Testis (tissue), 2 donors: ENCODE measurements around the gene KLHDC8A.

Source experiments
- POLR2A ChIP-seq: fragments of 450-650 bp; IDR thresholded peaks from one replicate; pipeline ENCODE4 v1.6.1; 2017; ENCODE audit warnings: antibody characterized with exemption, mild to moderate bottlenecking, moderate library complexity
- TF ChIP-seq, protein P1 (sequence below), 3 experiments: fragments of 450-650 bp in 2 of 3; fragments of 200-600 bp in 1 of 3; sonication (generic) in 1 of 3; IDR thresholded peaks; one replicate each; pipeline ENCODE4 v1.5.1; 2016 to 2019; ENCODE audit warnings: antibody characterized with exemption in 3 of 3, mild to moderate bottlenecking in 2 of 3, moderate library complexity in 1 of 3

DNA sequence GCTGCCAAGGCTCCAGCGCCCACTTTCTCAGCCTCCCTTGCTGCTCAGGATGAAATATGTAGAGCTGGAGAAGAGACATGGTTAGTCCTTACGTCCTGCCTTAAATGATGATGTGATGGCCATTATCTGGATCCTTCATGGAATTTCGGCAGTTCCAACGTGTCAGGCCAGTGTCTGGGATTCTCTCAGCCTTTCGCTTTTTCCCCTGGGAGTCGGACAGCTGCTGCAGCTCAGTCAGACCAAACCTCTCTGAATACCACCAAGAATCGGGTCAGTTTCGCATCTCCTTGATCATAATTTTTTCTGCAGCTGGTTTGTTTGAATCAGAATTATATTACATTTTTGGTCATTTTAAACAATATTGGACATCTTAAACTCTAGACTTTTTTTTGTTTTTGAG, 22.3 kb upstream of the KLHDC8A start:
- TF ChIP-seq POLR2A, result no peak
- TF ChIP-seq, protein P1, sequence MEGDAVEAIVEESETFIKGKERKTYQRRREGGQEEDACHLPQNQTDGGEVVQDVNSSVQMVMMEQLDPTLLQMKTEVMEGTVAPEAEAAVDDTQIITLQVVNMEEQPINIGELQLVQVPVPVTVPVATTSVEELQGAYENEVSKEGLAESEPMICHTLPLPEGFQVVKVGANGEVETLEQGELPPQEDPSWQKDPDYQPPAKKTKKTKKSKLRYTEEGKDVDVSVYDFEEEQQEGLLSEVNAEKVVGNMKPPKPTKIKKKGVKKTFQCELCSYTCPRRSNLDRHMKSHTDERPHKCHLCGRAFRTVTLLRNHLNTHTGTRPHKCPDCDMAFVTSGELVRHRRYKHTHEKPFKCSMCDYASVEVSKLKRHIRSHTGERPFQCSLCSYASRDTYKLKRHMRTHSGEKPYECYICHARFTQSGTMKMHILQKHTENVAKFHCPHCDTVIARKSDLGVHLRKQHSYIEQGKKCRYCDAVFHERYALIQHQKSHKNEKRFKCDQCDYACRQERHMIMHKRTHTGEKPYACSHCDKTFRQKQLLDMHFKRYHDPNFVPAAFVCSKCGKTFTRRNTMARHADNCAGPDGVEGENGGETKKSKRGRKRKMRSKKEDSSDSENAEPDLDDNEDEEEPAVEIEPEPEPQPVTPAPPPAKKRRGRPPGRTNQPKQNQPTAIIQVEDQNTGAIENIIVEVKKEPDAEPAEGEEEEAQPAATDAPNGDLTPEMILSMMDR (IDR thresholded peaks at IDR 0.05), result no peak
